MM.1S (cell line): Measurements from ENCODE around the gene FER.
A peak's percentile ranks its signal among the peaks of the same experiment; 100 is the strongest.

Source experiments
- DNase-seq: peaks from one replicate; pipeline ENCODE4 v3.0.0-alpha.2; 2015
- H2AFZ ChIP-seq: fragments of 300-600 bp; sonication (generic); 2 replicates; pipeline ENCODE4 v1.6.0; 2016; ENCODE audit warnings: antibody characterized with exemption, low read length
- H3F3A ChIP-seq: fragments of 300-600 bp; sonication (generic); 2 replicates; pipeline ENCODE4 v1.6.1; 2016; ENCODE audit warnings: mild to moderate bottlenecking, antibody characterized with exemption, low read length, moderate library complexity, mixed read lengths; ENCODE audit not compliant: insufficient read depth
- H3K27ac ChIP-seq: fragments of 300-600 bp; sonication (generic); 2 replicates; pipeline ENCODE4 v1.5.1; 2016; ENCODE audit warnings: mild to moderate bottlenecking, low read length
- H3K27me3 ChIP-seq: fragments of 300-600 bp; sonication (generic); replicated peaks from 2 replicates; pipeline ENCODE4 v1.6.0; 2016; ENCODE audit warnings: low read length; ENCODE audit not compliant: insufficient read depth
- H3K36me3 ChIP-seq: fragments of 300-600 bp; sonication (generic); replicated peaks from 2 replicates; pipeline ENCODE4 v1.6.1; 2016; ENCODE audit warnings: mild to moderate bottlenecking, low read length, mixed read lengths; ENCODE audit not compliant: insufficient read depth
- H3K4me1 ChIP-seq: fragments of 300-600 bp; sonication (generic); 2 replicates; pipeline ENCODE4 v1.6.1; 2016; ENCODE audit warnings: low read length, mixed read lengths
- H3K4me2 ChIP-seq: fragments of 300-600 bp; sonication (generic); 2 replicates; pipeline ENCODE4 v1.6.0; 2016; ENCODE audit warnings: low read depth, low read length
- H3K4me3 ChIP-seq: fragments of 300-600 bp; sonication (generic); 2 replicates; pipeline ENCODE4 v1.5.1; 2016; ENCODE audit warnings: low read length, mixed read lengths
- H3K79me2 ChIP-seq: fragments of 300-600 bp; sonication (generic); 2 replicates; pipeline ENCODE4 v1.6.1; 2016; ENCODE audit warnings: mixed run types, low read length, mixed read lengths
- H3K9ac ChIP-seq: fragments of 300-600 bp; sonication (generic); 2 replicates; pipeline ENCODE4 v1.6.1; 2016; ENCODE audit warnings: low read length, mixed read lengths
- H3K9me2 ChIP-seq: fragments of 300-600 bp; sonication (generic); replicated peaks from 2 replicates; pipeline ENCODE4 v1.6.1; 2016; ENCODE audit warnings: mild to moderate bottlenecking, low read length, mixed read lengths; ENCODE audit not compliant: insufficient read depth
- H3K9me3 ChIP-seq: fragments of 300-600 bp; sonication (generic); replicated peaks from 2 replicates; pipeline ENCODE4 v1.6.1; 2016; ENCODE audit warnings: mild to moderate bottlenecking, low read length, mixed read lengths; ENCODE audit not compliant: insufficient read depth
- H4K20me1 ChIP-seq: fragments of 300-600 bp; sonication (generic); 2 replicates; pipeline ENCODE4 v1.6.1; 2016; ENCODE audit warnings: mild to moderate bottlenecking, low read length, moderate library complexity, mixed read lengths; ENCODE audit not compliant: insufficient read depth
- EZH2 ChIP-seq: fragments of 300-600 bp; sonication (generic); optimal IDR thresholded peaks from 2 replicates; pipeline ENCODE3; 2017; ENCODE audit warnings: low read depth, mild to moderate bottlenecking, antibody characterized with exemption, low read length, mixed read lengths
- EZH2phosphoT487 ChIP-seq: fragments of 300-600 bp; sonication (generic); IDR thresholded peaks from 2 replicates; pipeline ENCODE4 v1.6.1; 2018; ENCODE audit warnings: antibody characterized with exemption, low read length
- TF ChIP-seq, protein P1 (sequence below): fragments of 300-600 bp; sonication (generic); IDR thresholded peaks from 2 replicates; pipeline ENCODE4 v1.5.1; 2016; ENCODE audit warnings: antibody characterized with exemption, low read length, mixed read lengths

The FER gene

DNA sequence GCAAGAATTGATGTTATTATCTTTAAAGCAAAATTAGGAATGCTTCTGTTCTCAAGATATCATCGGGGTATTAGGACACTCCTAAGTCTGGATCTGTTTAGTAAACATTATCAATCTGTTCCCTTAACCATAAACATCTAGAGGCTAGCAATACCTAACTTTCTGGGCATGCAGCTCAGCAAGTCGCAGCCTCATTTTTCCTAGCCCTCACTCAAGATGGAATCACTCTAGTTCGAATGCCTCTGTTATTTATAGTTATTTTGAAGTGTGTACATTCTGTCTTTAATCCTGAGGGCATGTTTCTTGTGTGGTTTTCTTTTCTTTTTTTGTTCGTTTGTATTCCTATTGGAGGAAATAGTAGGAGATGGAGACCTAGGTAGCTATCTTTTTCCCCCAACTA lies 66.9 kb downstream of the FER start:
- no peaks in the 10 kb centered on the region for H3F3A ChIP-seq
- peaks cover 6% of the 10 kb centered on the region; the same call in 1 of the 2 replicates for H3K4me1 ChIP-seq
- no peak for DNase-seq
- no peaks in the 10 kb centered on the region for H3K36me3 ChIP-seq
- no peak overlapping the region for H3K4me3 ChIP-seq
- no peaks in the 10 kb centered on the region for H3K9me3 ChIP-seq
- no peaks in the 10 kb centered on the region for H3K79me2 ChIP-seq
- no peak overlapping the region for H2AFZ ChIP-seq
- H3K9ac ChIP-seq = no peak overlapping the region
- H4K20me1 ChIP-seq = no peaks in the 10 kb centered on the region
- H3K27me3 ChIP-seq = no peaks in the 10 kb centered on the region
- no peak overlapping the region for H3K4me2 ChIP-seq
- H3K27ac ChIP-seq = no peak overlapping the region
- no peaks in the 10 kb centered on the region for H3K9me2 ChIP-seq
- TF ChIP-seq EZH2 (no peak), EZH2phosphoT487 (no peak)
- TF ChIP-seq, protein P1, sequence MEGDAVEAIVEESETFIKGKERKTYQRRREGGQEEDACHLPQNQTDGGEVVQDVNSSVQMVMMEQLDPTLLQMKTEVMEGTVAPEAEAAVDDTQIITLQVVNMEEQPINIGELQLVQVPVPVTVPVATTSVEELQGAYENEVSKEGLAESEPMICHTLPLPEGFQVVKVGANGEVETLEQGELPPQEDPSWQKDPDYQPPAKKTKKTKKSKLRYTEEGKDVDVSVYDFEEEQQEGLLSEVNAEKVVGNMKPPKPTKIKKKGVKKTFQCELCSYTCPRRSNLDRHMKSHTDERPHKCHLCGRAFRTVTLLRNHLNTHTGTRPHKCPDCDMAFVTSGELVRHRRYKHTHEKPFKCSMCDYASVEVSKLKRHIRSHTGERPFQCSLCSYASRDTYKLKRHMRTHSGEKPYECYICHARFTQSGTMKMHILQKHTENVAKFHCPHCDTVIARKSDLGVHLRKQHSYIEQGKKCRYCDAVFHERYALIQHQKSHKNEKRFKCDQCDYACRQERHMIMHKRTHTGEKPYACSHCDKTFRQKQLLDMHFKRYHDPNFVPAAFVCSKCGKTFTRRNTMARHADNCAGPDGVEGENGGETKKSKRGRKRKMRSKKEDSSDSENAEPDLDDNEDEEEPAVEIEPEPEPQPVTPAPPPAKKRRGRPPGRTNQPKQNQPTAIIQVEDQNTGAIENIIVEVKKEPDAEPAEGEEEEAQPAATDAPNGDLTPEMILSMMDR = no peak

DNA sequence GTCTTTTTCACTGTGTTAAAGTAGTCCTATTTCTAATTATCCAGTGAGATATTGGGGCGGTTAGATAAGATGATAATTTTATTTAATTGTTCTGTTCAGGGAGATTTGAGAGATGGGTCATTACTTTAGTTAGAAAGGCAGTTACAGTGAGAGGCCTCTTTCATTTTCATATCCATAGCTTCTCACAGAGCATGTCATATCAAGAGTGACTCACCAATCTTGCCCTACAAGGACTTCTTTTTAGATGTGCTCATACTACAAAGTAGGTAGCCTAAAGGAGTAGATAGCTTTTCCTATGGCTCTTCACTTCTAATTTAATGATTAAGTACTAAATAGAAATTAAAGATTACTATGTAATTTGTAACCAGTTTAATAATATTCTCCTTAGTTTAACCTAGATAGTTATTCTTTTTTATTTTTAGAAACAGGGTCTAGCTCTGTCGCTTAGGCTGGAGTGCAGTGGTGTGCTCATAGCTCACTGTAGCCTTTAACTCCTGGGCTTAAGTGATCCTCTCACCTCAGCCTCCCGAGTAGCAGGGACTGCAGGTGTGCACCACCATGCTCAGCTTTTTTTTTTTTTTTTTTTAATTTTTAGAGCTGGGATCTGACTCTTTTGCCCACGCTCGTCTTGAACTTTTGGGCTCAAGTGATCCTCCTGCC lies 71.0 kb downstream of the FER start:
- H3K4me3 ChIP-seq = no peak overlapping the region
- no peaks in the 10 kb centered on the region for H3F3A ChIP-seq
- H3K79me2 ChIP-seq = no peaks in the 10 kb centered on the region
- no peaks in the 10 kb centered on the region for H3K9me2 ChIP-seq
- TF ChIP-seq EZH2phosphoT487 (no peak), EZH2 (no peak)
- TF ChIP-seq, protein P1 = no peak
- H3K36me3 ChIP-seq = no peaks in the 10 kb centered on the region
- DNase-seq = peak; percentile 62
- no peak overlapping the region for H2AFZ ChIP-seq
- no peaks in the 10 kb centered on the region for H3K9me3 ChIP-seq
- H3K9ac ChIP-seq = no peak overlapping the region
- no peaks in the 10 kb centered on the region for H3K27me3 ChIP-seq
- H3K27ac ChIP-seq = no peak overlapping the region
- peak overlapping the region; percentile 23; the same call in 1 of the 2 replicates for H3K4me2 ChIP-seq
- peaks cover 17% of the 10 kb centered on the region for H3K4me1 ChIP-seq
- H4K20me1 ChIP-seq = no peaks in the 10 kb centered on the region

DNA sequence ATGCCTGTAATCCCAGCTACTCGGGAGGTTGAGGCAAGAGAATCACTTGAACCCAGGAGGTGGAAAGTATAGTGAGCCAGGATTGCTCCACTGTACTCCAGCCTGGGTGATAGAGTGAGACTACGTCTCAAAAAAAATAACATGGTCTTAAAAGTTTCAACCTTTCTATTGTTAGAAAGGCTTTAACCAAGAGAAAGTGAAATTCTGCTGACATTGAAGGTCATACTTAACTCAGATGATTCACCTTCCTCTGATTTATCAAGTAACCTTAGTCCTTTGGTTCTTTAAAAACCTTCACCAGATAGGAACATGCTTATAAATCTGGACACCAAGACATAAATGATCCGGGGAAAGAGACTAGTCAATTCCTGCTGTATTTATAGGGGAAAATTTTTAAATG lies 73.3 kb downstream of the FER start:
- Histone ChIP-seq H3K9me3 (no peaks in the 10 kb centered on the region), H3K4me1 (peaks cover 17% of the 10 kb centered on the region), H3F3A (no peaks in the 10 kb centered on the region), H3K9me2 (no peaks in the 10 kb centered on the region), H3K4me2 (peak overlapping the region; percentile 29; the same call in 1 of the 2 replicates), H3K9ac (no peak overlapping the region), H3K79me2 (no peaks in the 10 kb centered on the region), H3K4me3 (no peak overlapping the region), H2AFZ (no peak overlapping the region), H4K20me1 (no peaks in the 10 kb centered on the region), H3K27me3 (no peaks in the 10 kb centered on the region), H3K27ac (no peak overlapping the region), H3K36me3 (no peaks in the 10 kb centered on the region)
- DNase-seq = peak; percentile 56
- TF ChIP-seq EZH2phosphoT487 = no peak
- no peak for TF ChIP-seq EZH2
- TF ChIP-seq, protein P1 = no peak
